ENCODE measurements around the gene PLXDC2. TPM values are rescaled to one million over a fixed set of nuclear protein-coding genes. Genes with fewer than 3 reads are reported as not detected.

Gene PLXDC2
- total RNA-seq, 2 donors from 2014 or later, result not detected

DNA sequence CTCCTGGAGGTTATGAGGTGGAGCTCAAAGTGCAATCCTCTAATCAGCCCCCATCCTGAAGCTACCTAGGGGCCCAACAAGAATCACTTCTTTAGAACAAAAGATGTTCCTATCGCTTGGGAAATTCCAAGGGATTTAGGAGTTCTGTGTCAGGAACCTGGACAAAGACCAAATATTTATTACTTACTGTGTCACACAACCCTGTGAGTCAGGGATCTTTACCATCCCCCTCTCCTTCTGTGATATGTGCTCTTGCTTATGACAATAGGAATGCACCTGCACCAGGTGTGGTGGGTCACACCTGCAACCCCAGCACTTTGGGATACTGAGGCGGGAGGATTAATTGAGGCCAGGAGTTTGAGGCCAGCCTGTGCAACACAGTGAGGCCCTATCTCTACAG lies 485.8 kb downstream of the PLXDC2 start:
- no peak for ATAC-seq (replicated peaks)
- Mint-ChIP-seq H3K4me1 (no peaks in the 10 kb centered on the region), H3K9me3 (peaks cover 17% of the 10 kb centered on the region), H3K4me3 (no peak overlapping the region), H3K27ac (no peak overlapping the region), H3K36me3 (ENCODE audit: low read depth) (no peaks in the 10 kb centered on the region), H3K27me3 (no peaks in the 10 kb centered on the region)

DNA sequence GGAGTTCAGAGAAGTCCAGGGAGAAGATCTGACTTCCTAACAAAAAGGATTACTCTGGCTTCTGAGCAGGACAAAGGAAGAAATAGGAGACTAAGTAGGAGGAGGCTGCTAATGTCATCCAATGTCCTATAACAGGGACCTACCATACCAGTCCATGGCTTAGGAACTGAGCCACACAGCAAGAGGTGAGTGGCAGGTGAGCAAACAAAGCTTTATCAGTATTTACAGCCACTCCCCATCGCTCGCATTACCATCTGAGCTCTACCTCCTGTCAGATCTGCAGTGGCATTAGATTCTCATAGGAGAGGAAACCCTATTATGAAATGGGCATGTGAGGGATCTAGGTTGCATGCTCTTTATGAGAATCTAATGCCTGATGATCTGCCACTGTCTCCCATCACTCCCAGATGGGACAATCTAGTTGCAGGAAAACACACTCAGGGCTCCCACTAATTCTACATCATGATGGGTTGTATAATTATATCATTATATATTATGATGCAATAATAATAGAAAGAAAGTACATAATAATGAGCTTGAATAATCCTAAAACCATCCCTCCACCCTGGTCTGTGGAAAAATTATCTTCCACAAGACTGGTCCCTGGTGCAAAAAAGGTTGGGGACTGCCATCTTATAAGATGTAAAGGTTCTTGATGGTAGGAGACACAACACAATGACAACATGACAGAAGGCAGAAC lies 487.4 kb downstream of the PLXDC2 start:
- no peak for ATAC-seq (replicated peaks)
- Mint-ChIP-seq H3K4me3 (no peak overlapping the region), H3K36me3 (ENCODE audit: low read depth) (no peaks in the 10 kb centered on the region), H3K27me3 (no peaks in the 10 kb centered on the region), H3K4me1 (no peaks in the 10 kb centered on the region), H3K9me3 (peaks cover 22% of the 10 kb centered on the region), H3K27ac (no peak overlapping the region)

DNA sequence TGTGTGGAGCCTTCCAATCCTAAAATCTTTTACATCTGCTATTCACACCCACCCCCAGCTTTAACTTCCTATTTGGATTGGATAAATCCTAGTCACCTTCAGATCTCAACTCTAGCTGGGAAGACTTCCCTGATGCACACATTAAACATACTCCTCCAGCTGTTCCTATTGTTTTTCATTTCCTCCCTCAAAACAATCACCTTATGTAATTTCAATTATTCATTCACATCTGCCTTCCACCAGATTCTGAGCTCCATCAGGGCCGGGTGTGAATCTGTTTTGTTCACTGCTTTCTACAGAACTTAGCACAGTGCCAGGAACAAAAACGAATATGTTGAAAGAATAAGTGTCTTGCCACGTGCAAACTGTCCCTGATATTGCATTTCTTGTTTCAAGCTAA lies 497.4 kb downstream of the PLXDC2 start:
- H3K36me3 Mint-ChIP-seq (ENCODE audit: low read depth), result no peaks in the 10 kb centered on the region
- no peak for ATAC-seq (replicated peaks)
- no peak overlapping the region for H3K4me3 Mint-ChIP-seq
- no peak overlapping the region for H3K27ac Mint-ChIP-seq
- H3K27me3 Mint-ChIP-seq, result no peaks in the 10 kb centered on the region
- no peaks in the 10 kb centered on the region for H3K4me1 Mint-ChIP-seq
- H3K9me3 Mint-ChIP-seq, result peaks cover 16% of the 10 kb centered on the region

DNA sequence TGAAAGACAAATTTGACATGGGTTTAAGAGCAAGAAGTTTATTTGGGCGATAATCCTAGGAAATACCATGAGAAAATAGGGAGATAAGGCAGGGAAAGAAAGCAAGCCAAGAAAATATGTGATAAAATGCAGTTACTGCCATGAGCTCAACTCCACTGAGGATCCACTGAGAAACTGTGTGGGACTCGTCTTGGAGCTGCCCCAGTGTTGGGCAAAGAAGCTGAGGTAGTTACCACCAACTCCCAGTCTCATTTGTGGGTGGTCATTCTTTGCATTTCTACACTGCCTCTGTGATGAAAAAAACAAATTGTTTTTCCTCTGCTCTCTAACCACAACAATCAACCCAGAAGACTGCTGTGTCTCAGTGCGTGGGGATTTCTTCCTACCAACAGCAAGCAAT lies 498.2 kb downstream of the PLXDC2 start:
- no peaks in the 10 kb centered on the region for H3K36me3 Mint-ChIP-seq (ENCODE audit: low read depth)
- H3K9me3 Mint-ChIP-seq, result peaks cover 18% of the 10 kb centered on the region
- H3K27ac Mint-ChIP-seq, result no peak overlapping the region
- no peak overlapping the region for H3K4me3 Mint-ChIP-seq
- H3K27me3 Mint-ChIP-seq, result no peaks in the 10 kb centered on the region
- ATAC-seq (replicated peaks), result no peak
- no peaks in the 10 kb centered on the region for H3K4me1 Mint-ChIP-seq

DNA sequence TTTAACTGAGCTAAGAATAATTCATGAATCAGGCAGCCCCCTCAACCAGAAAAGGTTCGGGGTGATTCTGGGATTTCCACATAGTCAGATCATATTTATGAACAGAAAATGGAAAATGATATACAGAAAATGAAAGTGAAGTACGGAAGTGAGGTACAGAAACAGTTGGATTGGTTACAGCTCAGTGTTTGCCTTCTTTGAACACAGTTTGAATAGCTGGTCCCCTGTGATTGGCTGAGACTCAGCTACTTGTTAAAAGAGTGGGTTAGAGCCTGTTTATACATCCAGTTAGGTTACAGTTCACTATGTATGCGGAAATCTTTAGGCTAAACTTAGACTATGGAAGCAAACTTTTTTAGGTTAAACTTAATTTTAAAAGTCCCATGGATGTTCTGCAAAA lies 511.7 kb downstream of the PLXDC2 start:
- peaks cover 6% of the 10 kb centered on the region for H3K9me3 Mint-ChIP-seq
- no peak overlapping the region for H3K27ac Mint-ChIP-seq
- no peaks in the 10 kb centered on the region for H3K36me3 Mint-ChIP-seq (ENCODE audit: low read depth)
- H3K27me3 Mint-ChIP-seq, result no peaks in the 10 kb centered on the region
- ATAC-seq (replicated peaks), result no peak
- no peaks in the 10 kb centered on the region for H3K4me1 Mint-ChIP-seq
- H3K4me3 Mint-ChIP-seq, result no peak overlapping the region

DNA sequence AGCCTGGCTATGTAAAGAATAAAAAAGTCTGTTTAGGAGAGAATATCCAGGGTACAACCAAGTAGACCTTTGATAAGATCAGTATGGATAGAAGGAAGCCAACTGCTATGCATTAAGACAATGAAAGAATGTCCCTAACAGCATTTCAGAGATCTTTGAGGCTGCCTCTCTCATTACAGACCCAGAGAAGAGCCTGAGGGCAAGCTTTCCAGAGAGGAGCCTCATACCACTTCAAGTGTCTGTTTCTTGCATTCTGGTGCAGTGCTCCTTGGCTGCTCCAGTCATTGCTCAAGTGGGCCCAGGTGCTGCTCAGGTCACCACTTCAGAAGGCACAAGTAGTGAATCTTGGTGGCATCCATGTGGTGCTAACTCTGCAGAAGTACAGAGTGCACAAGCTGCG lies 514.0 kb downstream of the PLXDC2 start:
- Mint-ChIP-seq H3K27ac (no peak overlapping the region), H3K27me3 (no peaks in the 10 kb centered on the region), H3K4me3 (no peak overlapping the region), H3K4me1 (no peaks in the 10 kb centered on the region), H3K9me3 (peaks cover 12% of the 10 kb centered on the region), H3K36me3 (ENCODE audit: low read depth) (no peaks in the 10 kb centered on the region)
- ATAC-seq (replicated peaks), result no peak

DNA sequence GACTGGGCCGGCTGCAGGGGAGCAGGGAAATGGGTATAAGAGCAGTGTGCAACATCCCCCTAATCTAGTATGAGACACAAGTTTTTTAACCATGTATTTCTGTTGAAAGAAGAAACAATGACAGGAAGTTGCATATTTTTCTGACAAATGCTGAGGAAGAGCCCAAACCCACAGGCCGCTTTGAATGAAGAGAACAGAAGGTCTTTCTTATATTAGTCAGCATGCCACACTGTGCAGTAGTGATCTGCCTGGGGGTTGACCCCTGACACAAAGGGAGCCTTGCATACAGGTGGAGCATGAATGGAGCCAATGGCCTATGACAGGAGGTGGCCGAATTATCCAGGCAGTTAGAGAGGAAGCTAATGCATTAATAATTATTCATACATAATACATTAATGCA lies 518.3 kb downstream of the PLXDC2 start:
- Mint-ChIP-seq H3K4me1 (no peaks in the 10 kb centered on the region), H3K9me3 (peaks cover 21% of the 10 kb centered on the region), H3K36me3 (ENCODE audit: low read depth) (no peaks in the 10 kb centered on the region)

More for the DNA sequence above, 518.3 kb downstream of the PLXDC2 start:
- Mint-ChIP-seq H3K27me3 (no peaks in the 10 kb centered on the region), H3K27ac (no peak overlapping the region), H3K4me3 (no peak overlapping the region)
- ATAC-seq (replicated peaks), result no peak
